HuH-7.5 (cell line): ENCODE data around the gene ATP6V0E1.
A peak's percentile ranks its signal among the peaks of the same experiment; 100 is the strongest.

Source experiments
- DNase-seq: peaks from one replicate; pipeline ENCODE4 v3.0.0; 2011; ENCODE audit warnings: low spot score

The ATP6V0E1 gene

GRCh38 chr5:172983542-172984243 is at the start of gene ATP6V0E1:
Gene ATP6V0E1, plus strand, starts transcription at chr5:172983771. Its CDS starts 90 bp downstream, at chr5:172983861.
- DNase-seq: peak; percentile 90

- DNase-seq: no peak
Observed at GRCh38 chr5:172935096-172935495, 48.5 kb upstream of the ATP6V0E1 start.

GRCh38 chr5:172936401-172936800 is 47.2 kb upstream of the ATP6V0E1 start:
- no peak for DNase-seq

GRCh38 chr5:172939071-172939470 is 44.5 kb upstream of the ATP6V0E1 start:
- DNase-seq: peak; percentile 56

DNA sequence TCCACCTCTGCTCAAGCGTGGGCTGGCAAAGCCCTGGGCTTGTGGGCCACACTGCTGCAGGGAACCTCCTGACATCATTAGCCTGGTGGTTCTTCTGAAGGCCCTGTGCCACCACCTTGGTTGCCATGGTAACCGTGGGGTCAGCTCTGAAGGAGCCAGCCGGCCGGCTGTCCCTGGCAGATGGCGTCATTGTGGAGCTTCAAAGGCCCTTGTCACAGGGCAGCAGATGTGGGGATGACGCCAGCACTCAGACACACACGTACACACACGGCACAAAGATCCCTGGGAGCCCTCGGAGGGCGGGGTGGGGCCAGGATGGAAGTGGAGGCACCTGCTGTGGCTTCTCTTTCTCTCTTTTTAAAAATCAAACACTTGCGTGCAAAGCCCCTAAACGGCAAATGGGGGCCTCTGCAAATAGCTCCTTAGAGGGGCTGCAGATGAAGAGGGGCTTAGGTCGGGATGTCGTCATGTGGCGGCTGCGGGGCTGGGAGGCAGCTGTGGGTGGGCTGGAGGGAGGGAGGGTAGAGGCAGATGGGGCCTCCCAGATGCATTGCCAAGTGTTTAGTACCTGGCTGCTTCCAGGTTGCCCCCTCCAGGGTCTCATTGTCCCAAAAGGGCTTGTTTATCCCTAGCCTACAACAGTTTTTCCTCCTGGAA is 43.8 kb upstream of the ATP6V0E1 start:
- DNase-seq: no peak

- DNase-seq: no peak
Observed at GRCh38 chr5:172940268-172941066, 43.1 kb upstream of the ATP6V0E1 start.

DNA sequence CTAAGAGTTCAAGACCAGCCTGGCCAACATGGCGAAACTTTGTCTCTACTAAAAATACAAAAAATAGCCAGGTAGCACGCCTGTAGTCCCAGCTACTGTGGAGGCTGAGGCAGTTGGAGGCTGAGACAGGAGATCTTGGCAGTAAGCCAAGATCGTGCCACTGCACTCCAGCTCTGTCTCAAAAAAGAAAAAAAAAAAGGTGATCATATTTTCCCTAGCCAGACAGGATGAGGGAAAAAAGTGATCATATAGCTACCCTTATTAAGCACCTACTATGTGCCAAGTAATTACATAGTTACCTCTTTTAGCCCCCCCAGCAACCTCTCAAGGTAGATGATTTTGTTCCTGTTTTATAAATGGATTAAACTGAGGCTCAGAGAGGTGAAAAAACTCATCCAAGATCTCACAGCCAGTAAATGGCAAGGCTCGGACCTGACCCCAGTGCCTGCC is 42.5 kb upstream of the ATP6V0E1 start:
- no peak for DNase-seq

- DNase-seq: no peak
Observed at GRCh38 chr5:172942556-172942955, 41.0 kb upstream of the ATP6V0E1 start.

- no peak for DNase-seq
Observed at GRCh38 chr5:172943283-172943841, 40.2 kb upstream of the ATP6V0E1 start.

GRCh38 chr5:172943906-172944305 is 39.7 kb upstream of the ATP6V0E1 start:
- DNase-seq: no peak

GRCh38 chr5:172944741-172945140 is 38.8 kb upstream of the ATP6V0E1 start:
- DNase-seq: no peak

GRCh38 chr5:172945151-172945550 is 38.4 kb upstream of the ATP6V0E1 start:
- DNase-seq: no peak

DNA sequence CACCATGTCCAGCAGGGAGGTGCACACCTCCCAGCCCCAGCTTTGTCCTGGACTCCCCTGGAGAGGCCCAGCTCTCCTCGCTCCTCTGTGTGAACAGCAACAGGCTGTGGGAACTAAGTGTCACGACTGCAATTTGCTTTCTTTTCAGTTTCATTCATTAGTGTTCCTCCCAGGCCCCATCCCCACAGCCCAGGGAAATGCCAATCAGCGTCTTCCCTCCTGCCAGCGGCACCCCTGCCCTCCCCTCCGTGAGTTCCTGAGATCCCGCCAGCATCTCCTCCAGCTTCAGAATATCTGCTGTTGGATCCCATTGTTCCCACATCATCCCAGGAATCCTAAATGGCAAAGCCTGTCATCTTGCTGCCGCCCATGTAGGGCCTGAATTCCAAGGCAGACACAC is 37.4 kb upstream of the ATP6V0E1 start:
- DNase-seq: no peak

GRCh38 chr5:172949426-172949825 is 34.1 kb upstream of the ATP6V0E1 start:
- no peak for DNase-seq

DNA sequence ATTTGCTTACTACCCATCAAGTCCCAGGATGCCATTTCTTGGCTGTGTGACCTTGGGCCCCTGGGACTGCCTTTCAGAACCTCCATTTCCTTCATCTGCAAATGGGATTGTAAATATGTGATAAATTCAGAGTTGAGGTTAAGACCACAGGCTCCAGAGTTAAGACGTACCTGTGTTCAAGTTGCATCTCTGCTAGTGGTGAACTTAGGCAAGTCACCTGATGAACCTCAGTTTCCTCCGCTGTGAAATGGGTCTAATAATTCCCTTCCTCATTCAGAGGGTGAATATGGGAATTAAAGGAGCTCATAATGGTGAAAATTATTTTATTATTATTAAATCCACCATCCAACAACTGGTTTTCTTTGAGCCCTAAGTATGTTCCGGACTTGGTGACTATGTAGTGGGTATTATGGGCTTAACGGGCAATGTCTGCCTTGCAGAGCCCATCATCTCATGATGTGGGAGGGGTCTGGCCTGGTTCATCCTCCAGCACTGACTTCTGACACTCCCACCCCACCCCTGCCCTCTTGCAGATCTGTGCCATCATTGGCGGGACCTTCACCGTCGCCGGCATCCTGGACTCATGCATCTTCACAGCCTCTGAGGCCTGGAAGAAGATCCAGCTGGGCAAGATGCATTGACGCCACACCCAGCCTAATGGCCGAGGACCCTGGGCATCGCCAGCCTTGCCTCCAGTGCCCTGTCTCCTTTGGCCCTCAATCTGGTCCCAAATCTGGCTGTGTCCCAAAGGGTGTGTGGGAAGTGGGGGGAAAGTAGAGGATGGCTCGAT is 33.2 kb upstream of the ATP6V0E1 start:
- DNase-seq: no peak

DNA sequence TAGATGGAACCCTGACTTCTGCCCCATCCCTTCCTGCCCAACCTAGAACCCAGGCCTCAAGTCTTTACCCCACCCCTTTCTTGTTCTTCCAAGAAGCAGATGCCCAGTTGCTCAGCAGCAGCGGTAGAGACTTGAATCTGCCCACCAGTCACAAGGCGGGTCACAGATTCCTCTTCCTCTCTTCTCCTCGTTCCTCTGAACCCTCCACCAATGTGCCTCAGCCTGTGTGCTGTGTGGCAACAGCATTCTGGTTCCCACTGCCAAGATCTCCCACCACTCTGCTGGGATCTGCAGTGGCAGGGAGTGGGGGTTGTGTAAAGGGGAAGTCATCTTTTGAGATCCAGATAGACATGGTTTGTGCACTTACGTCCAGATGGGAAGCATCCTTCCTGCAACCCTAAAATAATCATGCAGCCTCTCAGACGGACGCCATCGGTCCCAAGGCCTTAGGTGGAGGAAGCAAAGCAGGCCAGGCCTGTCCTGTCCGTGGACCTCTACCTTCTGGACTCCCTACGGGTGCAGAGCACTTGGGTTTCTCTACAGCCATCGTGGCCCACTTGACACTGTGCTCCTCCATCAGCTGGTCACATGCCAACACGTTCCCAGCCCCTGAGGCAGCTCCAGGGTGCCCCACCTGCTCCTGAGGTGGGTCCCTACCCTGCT is 32.1 kb upstream of the ATP6V0E1 start:
- no peak for DNase-seq

DNA sequence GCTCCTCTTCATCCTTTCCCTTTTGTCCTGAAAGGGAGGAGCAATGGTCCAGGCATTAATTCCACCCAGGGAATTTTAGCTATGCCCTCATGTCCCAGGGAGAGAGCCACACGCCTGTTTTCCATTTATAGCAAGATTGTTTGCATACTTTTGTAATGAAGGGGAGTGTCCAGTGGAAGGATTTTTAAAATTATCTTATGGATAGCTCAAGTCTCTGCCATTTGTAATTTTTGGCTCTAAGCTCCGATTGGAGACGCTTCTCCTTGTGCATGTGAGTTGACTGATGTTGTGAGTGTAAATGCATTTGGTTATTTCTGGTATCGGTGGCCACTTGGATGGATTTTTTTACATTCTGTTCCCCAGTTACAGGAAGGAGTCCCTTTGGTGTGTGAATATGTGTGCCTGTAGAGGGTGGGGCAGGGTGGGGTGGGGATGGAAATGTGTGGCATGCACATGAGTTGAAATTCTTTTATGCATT is 31.5 kb upstream of the ATP6V0E1 start:
- DNase-seq: no peak

GRCh38 chr5:172953776-172954675 is 29.5 kb upstream of the ATP6V0E1 start:
- no peak for DNase-seq

DNA sequence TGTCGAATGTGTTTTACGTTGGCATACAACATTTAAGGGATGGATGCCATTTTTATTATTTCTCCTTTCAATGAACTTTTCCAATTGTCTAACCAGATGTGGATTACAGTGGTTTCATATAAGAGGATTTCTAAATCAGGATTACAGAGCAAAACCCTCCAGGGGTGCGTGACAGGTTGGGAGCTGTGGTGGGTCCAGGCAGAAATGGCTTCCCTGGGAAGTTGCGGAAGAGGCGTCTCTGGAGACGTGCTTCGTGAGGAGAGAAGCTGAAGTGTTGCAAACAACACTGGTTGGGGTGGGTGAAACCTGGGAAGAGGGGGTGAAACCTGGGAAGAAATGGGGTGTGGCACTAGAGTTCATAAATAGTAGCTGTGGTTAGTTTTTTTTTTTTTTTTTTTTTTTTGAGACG is 28.8 kb upstream of the ATP6V0E1 start:
- no peak for DNase-seq

DNA sequence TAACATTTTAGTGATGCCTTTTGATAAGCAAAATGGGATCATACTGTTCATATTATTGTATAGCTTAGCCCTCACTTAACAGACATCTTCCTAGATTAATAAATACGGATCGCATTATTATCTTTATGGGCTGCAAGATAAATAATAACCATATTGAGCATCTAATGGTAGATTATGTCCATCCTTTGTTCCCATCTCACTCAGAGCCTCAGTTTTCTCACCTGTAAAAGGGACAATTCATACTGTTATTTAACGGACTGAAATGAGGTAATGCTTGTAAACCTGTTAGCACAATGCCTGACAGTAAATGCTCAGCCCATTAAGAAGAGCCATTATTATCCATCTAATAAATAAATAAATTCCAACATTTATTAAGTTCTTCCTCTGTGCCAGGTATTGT is 27.3 kb upstream of the ATP6V0E1 start:
- no peak for DNase-seq
